ENCODE results near the gene DNM3.

The DNM3 gene

GRCh38 chr1:172165403-172165802, 324.1 kb downstream of the DNM3 start:
- no peak overlapping the region for H2AFZ ChIP-seq (ENCODE audit: low read length)
- TF ChIP-seq, protein P1, sequence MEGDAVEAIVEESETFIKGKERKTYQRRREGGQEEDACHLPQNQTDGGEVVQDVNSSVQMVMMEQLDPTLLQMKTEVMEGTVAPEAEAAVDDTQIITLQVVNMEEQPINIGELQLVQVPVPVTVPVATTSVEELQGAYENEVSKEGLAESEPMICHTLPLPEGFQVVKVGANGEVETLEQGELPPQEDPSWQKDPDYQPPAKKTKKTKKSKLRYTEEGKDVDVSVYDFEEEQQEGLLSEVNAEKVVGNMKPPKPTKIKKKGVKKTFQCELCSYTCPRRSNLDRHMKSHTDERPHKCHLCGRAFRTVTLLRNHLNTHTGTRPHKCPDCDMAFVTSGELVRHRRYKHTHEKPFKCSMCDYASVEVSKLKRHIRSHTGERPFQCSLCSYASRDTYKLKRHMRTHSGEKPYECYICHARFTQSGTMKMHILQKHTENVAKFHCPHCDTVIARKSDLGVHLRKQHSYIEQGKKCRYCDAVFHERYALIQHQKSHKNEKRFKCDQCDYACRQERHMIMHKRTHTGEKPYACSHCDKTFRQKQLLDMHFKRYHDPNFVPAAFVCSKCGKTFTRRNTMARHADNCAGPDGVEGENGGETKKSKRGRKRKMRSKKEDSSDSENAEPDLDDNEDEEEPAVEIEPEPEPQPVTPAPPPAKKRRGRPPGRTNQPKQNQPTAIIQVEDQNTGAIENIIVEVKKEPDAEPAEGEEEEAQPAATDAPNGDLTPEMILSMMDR (IDR thresholded peaks at IDR 0.05; ENCODE audit: low read length), result no peak
- TF ChIP-seq EZH2 (optimal IDR thresholded peaks at IDR 0.05; ENCODE audit: low read depth, low read length) (no peak), EZH2phosphoT487 (IDR thresholded peaks at IDR 0.05; ENCODE audit: low read length) (no peak)
- no peaks in the 10 kb centered on the region for H3K4me1 ChIP-seq (ENCODE audit: low read length)
- no peaks in the 10 kb centered on the region for H3K27me3 ChIP-seq (replicated peaks; ENCODE audit: insufficient read depth, low read length)
- no peak overlapping the region for H3K9ac ChIP-seq (ENCODE audit: low read length)
- no peak overlapping the region for H3K27ac ChIP-seq (ENCODE audit: low read length)
- H3K9me2 ChIP-seq (replicated peaks; ENCODE audit: insufficient read depth, low read length), result no peaks in the 10 kb centered on the region
- no peak overlapping the region for H3K4me2 ChIP-seq (ENCODE audit: low read depth, low read length)
- no peaks in the 10 kb centered on the region for H3F3A ChIP-seq (ENCODE audit: insufficient read depth, low read length)
- no peaks in the 10 kb centered on the region for H3K36me3 ChIP-seq (replicated peaks; ENCODE audit: insufficient read depth, low read length)
- H3K4me3 ChIP-seq (ENCODE audit: low read length), result no peak overlapping the region
- DNase-seq, result no peak
- no peaks in the 10 kb centered on the region for H3K79me2 ChIP-seq (ENCODE audit: low read length)
- H4K20me1 ChIP-seq (ENCODE audit: insufficient read depth, low read length), result no peaks in the 10 kb centered on the region
- no peaks in the 10 kb centered on the region for H3K9me3 ChIP-seq (replicated peaks; ENCODE audit: insufficient read depth, low read length)

DNA sequence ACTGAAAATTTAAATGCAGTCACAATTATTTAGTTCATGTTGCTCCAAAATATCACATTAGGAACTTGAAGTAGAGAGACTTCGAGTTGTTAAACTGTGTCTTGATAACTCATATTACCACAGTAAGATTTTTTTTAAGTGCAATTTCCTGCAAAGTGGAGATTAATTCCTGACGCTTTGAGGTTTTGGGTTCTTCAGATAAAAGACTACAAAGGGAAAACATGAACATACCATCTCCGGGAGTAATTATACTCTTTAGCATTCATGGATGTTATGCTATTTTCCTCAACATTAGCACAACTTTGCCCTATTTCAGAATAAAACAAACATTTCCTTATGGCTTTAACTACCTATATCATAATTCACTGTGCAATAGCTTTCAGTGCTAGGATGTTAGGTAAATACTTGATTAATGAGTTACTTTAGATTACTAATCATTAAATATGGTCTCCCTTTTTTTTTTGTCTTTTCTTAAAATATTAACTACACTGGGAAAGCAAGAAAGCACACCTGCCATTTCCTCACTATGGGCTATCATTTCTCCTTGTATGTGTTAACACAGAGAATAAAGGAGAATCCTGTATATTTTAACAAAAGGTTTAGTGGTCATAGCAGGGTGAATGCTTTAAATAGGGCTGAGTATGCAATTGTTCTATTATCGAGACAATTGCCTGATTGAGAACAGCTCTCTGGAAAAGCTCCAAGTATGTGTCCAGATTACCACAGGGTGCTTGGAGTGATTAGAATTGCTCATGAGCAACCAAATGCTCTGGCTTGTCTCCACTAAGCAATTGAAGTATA, 326.7 kb downstream of the DNM3 start:
- DNase-seq, result no peak

GRCh38 chr1:172168597-172168872, 327.2 kb downstream of the DNM3 start:
- Histone ChIP-seq H3K9ac (ENCODE audit: low read length) (no peak overlapping the region), H3K79me2 (ENCODE audit: low read length) (no peaks in the 10 kb centered on the region), H3K4me2 (ENCODE audit: low read depth, low read length) (no peak overlapping the region), H2AFZ (ENCODE audit: low read length) (no peak overlapping the region), H3K27me3 (replicated peaks; ENCODE audit: insufficient read depth, low read length) (no peaks in the 10 kb centered on the region), H3K36me3 (replicated peaks; ENCODE audit: insufficient read depth, low read length) (no peaks in the 10 kb centered on the region), H3K9me3 (replicated peaks; ENCODE audit: insufficient read depth, low read length) (no peaks in the 10 kb centered on the region), H3K27ac (ENCODE audit: low read length) (no peak overlapping the region), H3F3A (ENCODE audit: insufficient read depth, low read length) (no peaks in the 10 kb centered on the region), H4K20me1 (ENCODE audit: insufficient read depth, low read length) (no peaks in the 10 kb centered on the region), H3K9me2 (replicated peaks; ENCODE audit: insufficient read depth, low read length) (no peaks in the 10 kb centered on the region), H3K4me3 (ENCODE audit: low read length) (no peak overlapping the region), H3K4me1 (ENCODE audit: low read length) (no peaks in the 10 kb centered on the region)
- TF ChIP-seq EZH2phosphoT487 (IDR thresholded peaks at IDR 0.05; ENCODE audit: low read length) (no peak), EZH2 (optimal IDR thresholded peaks at IDR 0.05; ENCODE audit: low read depth, low read length) (no peak)
- TF ChIP-seq, protein P1 (IDR thresholded peaks at IDR 0.05; ENCODE audit: low read length), result no peak
- no peak for DNase-seq

More for the DNA sequence above, 326.7 kb downstream of the DNM3 start:
- Histone ChIP-seq H3K9ac (ENCODE audit: low read length) (no peak overlapping the region), H2AFZ (ENCODE audit: low read length) (no peak overlapping the region), H3K9me2 (replicated peaks; ENCODE audit: insufficient read depth, low read length) (no peaks in the 10 kb centered on the region), H3F3A (ENCODE audit: insufficient read depth, low read length) (no peaks in the 10 kb centered on the region), H3K4me2 (ENCODE audit: low read depth, low read length) (no peak overlapping the region), H3K4me3 (ENCODE audit: low read length) (no peak overlapping the region), H3K79me2 (ENCODE audit: low read length) (no peaks in the 10 kb centered on the region), H3K4me1 (ENCODE audit: low read length) (no peaks in the 10 kb centered on the region), H3K9me3 (replicated peaks; ENCODE audit: insufficient read depth, low read length) (no peaks in the 10 kb centered on the region), H3K27me3 (replicated peaks; ENCODE audit: insufficient read depth, low read length) (no peaks in the 10 kb centered on the region), H3K36me3 (replicated peaks; ENCODE audit: insufficient read depth, low read length) (no peaks in the 10 kb centered on the region), H3K27ac (ENCODE audit: low read length) (no peak overlapping the region), H4K20me1 (ENCODE audit: insufficient read depth, low read length) (no peaks in the 10 kb centered on the region)
- no peak for TF ChIP-seq EZH2 (optimal IDR thresholded peaks at IDR 0.05; ENCODE audit: low read depth, low read length)
- no peak for TF ChIP-seq EZH2phosphoT487 (IDR thresholded peaks at IDR 0.05; ENCODE audit: low read length)

DNA sequence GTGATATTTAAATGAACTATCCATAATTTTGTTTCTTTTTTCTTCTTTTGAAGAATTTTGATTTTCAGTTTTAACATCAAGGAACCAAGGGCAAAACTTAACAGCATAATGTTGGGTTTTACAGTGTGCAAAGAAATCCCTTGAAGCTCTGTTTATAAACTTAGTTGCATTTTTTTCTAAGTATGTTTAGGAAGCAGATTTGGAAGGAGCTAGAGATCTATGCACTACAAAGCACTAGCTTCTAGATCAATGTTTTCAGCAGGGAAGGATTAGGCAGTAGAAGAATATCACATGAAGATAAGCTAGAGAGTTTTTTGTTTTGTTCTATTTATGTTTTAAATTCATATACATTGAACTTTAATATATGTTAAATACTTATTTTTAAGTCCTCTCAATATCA, 328.5 kb downstream of the DNM3 start:
- Histone ChIP-seq H3K27me3 (replicated peaks; ENCODE audit: insufficient read depth, low read length) (no peaks in the 10 kb centered on the region), H3K79me2 (ENCODE audit: low read length) (no peaks in the 10 kb centered on the region), H3F3A (ENCODE audit: insufficient read depth, low read length) (no peaks in the 10 kb centered on the region), H3K27ac (ENCODE audit: low read length) (no peak overlapping the region), H3K4me2 (ENCODE audit: low read depth, low read length) (no peak overlapping the region), H3K9me2 (replicated peaks; ENCODE audit: insufficient read depth, low read length) (no peaks in the 10 kb centered on the region), H2AFZ (ENCODE audit: low read length) (no peak overlapping the region), H4K20me1 (ENCODE audit: insufficient read depth, low read length) (no peaks in the 10 kb centered on the region), H3K36me3 (replicated peaks; ENCODE audit: insufficient read depth, low read length) (no peaks in the 10 kb centered on the region), H3K4me3 (ENCODE audit: low read length) (no peak overlapping the region), H3K4me1 (ENCODE audit: low read length) (no peaks in the 10 kb centered on the region), H3K9ac (ENCODE audit: low read length) (no peak overlapping the region), H3K9me3 (replicated peaks; ENCODE audit: insufficient read depth, low read length) (no peaks in the 10 kb centered on the region)
- no peak for DNase-seq
- no peak for TF ChIP-seq EZH2 (optimal IDR thresholded peaks at IDR 0.05; ENCODE audit: low read depth, low read length)
